GM23248 (cell line): ENCODE data around the gene KCNG2. TPM values are rescaled to one million over a fixed set of nuclear protein-coding genes. Genes with fewer than 3 reads are reported as not detected.

Source experiments
- DNase-seq: peaks from one replicate; pipeline ENCODE4 v3.0.0-alpha.2; 2015
- H2AFZ ChIP-seq: fragments of 200-600 bp; sonication (generic); 2 replicates; pipeline ENCODE4 v1.6.1; 2016; ENCODE audit warnings: antibody characterized with exemption
- H3F3A ChIP-seq: fragments of 200-600 bp; sonication (generic); 2 replicates; pipeline ENCODE4 v1.6.1; 2016; ENCODE audit warnings: mild to moderate bottlenecking, antibody characterized with exemption, mixed run types; ENCODE audit not compliant: insufficient read depth
- H3K27ac ChIP-seq: fragments of 200-600 bp; sonication (generic); 2 replicates; pipeline ENCODE4 v1.5.1; 2016; ENCODE audit warnings: mild to moderate bottlenecking
- H3K27me3 ChIP-seq: fragments of 200-600 bp; sonication (generic); replicated peaks from 2 replicates; pipeline ENCODE4 v1.6.1; 2016; ENCODE audit warnings: mild to moderate bottlenecking; ENCODE audit not compliant: insufficient read depth
- H3K36me3 ChIP-seq: fragments of 200-600 bp; sonication (generic); 2 replicates; pipeline ENCODE4 v1.6.1; 2016; ENCODE audit warnings: low read depth, mild to moderate bottlenecking
- H3K4me1 ChIP-seq: fragments of 200-600 bp; sonication (generic); 2 replicates; pipeline ENCODE4 v1.6.1; 2016; ENCODE audit warnings: mild to moderate bottlenecking; ENCODE audit not compliant: insufficient read depth
- H3K4me2 ChIP-seq: fragments of 200-600 bp; sonication (generic); one replicate; pipeline ENCODE4 v1.6.1; 2016; ENCODE audit warnings: mild to moderate bottlenecking; ENCODE audit not compliant: unreplicated experiment
- H3K4me3 ChIP-seq: fragments of 200-600 bp; sonication (generic); 2 replicates; pipeline ENCODE4 v1.5.1; 2016; ENCODE audit warnings: mild to moderate bottlenecking
- H3K79me2 ChIP-seq: fragments of 200-600 bp; sonication (generic); 2 replicates; pipeline ENCODE4 v1.6.1; 2016; ENCODE audit warnings: mild to moderate bottlenecking; ENCODE audit not compliant: insufficient read depth
- H3K9ac ChIP-seq: fragments of 200-600 bp; sonication (generic); 2 replicates; pipeline ENCODE4 v1.6.1; 2016; ENCODE audit warnings: mild to moderate bottlenecking
- H3K9me2 ChIP-seq: fragments of 200-600 bp; sonication (generic); 2 replicates; pipeline ENCODE4 v1.6.1; 2016; ENCODE audit warnings: mixed run types, mild to moderate bottlenecking, moderate library complexity; ENCODE audit not compliant: insufficient read depth
- H3K9me3 ChIP-seq: fragments of 200-600 bp; sonication (generic); one replicate; pipeline ENCODE4 v1.6.1; 2017; ENCODE audit warnings: low read depth
- H4K20me1 ChIP-seq: fragments of 200-600 bp; sonication (generic); 2 replicates; pipeline ENCODE4 v1.6.0; 2016; ENCODE audit not compliant: insufficient read depth
- EZH2 ChIP-seq: fragments of 200-600 bp; sonication (generic); IDR thresholded peaks from 2 replicates; pipeline ENCODE4 v1.6.1; 2018; ENCODE audit warnings: antibody characterized with exemption, mild to moderate bottlenecking; ENCODE audit not compliant: insufficient read depth, poor library complexity, severe bottlenecking
- EZH2phosphoT487 ChIP-seq: fragments of 200-600 bp; sonication (generic); IDR thresholded peaks from 2 replicates; pipeline ENCODE4 v1.6.1; 2018; ENCODE audit warnings: antibody characterized with exemption, moderate library complexity, mild to moderate bottlenecking, low read depth; ENCODE audit not compliant: insufficient read depth
- WGBS, 2 experiments: methylation state at CpG; one replicate each; pipeline ENCODE4 v1.1.6; 2015 to 2017; ENCODE audit warnings: low lambda C conversion rate in 2 of 2, low coverage in 1 of 2; ENCODE audit errors: missing lambda C conversion rate in 2 of 2; 5-methylcytosine and 5-hydroxymethylcytosine counted together
- in situ Hi-C: fragments of 300-500 bp; cut with MboI; formaldehyde crosslinking; loops from 2 replicates; pipeline ENCODE4 v1.15.0; 2020
- polyA plus RNA-seq: library from polyadenylated mRNA; unstranded; fragments of >200 nt; fragmentation: Nextera tagmentation; extraction: Ambion mirVana; gene quantifications from 2 replicates; pipeline ENCODE4 v1.2.1, GENCODE V29; 2016
- total RNA-seq: library from RNA; depleted of rRNA; stranded (reverse); fragments of >200 nt; shearing (Covaris generic); gene quantifications from 2 replicates; pipeline ENCODE4 v1.2.3, GENCODE V29; 2014

KCNG2 gene
- total and polyA plus RNA-seq, 2 experiments from 2014 or later, result not detected

DNA sequence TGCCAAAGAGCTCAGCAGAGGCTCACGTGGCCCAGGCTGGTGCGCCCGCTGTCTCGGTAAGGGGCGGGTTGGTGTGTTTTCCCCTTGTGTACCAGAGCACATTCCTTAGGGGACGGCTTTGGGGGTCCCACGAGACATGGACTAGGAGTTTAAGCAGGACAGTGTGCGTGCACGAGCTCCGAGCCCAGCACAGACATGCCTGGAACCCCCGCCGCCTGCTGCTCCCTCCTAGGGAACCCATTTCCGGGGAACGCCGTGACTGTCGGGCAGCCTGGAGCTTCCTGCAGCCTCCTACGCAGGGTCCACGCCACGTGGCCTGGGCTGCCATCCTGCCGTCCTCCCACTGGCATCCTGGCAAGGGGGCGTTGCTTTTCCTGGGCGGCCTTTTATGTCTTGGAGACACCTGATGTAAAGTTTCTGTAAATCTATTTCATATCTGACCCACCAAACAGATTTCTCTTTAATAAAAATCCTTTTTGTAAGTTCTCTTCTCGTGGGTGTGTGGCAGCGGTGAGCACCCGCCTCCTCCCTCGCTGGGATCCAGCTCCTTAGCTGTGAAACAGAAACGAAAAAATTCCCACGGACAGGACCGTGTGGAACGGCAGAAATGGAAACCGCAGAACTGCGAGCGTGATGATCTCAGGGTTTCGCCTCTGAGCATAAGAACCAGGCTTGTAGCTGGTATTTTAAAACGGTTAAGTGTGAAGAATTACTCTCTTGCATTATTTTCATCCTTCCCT is 43.5 kb upstream of the KCNG2 start:
- H3K4me2 ChIP-seq, result no peak overlapping the region
- H3K36me3 ChIP-seq, result no peaks in the 10 kb centered on the region; the same call in 1 of the 2 replicates
- TF ChIP-seq EZH2, result no peak
- no peaks in the 10 kb centered on the region for H3F3A ChIP-seq
- WGBS, 2 experiments, result 96 to 97% methylated on average over 31 to 35 of the region's 35 CpGs
- in situ Hi-C loops, result no loop called here
- no peaks in the 10 kb centered on the region for H3K79me2 ChIP-seq
- no peaks in the 10 kb centered on the region for H3K27me3 ChIP-seq
- no peaks in the 10 kb centered on the region for H4K20me1 ChIP-seq
- H3K27ac ChIP-seq, result no peak overlapping the region
- H3K4me3 ChIP-seq, result no peak overlapping the region
- H3K9me2 ChIP-seq, result no peaks in the 10 kb centered on the region
- H3K9ac ChIP-seq, result no peak overlapping the region
- peaks cover 3% of the 10 kb centered on the region for H3K9me3 ChIP-seq
- no peak overlapping the region for H2AFZ ChIP-seq
- DNase-seq, result no peak
- H3K4me1 ChIP-seq, result no peaks in the 10 kb centered on the region

DNA sequence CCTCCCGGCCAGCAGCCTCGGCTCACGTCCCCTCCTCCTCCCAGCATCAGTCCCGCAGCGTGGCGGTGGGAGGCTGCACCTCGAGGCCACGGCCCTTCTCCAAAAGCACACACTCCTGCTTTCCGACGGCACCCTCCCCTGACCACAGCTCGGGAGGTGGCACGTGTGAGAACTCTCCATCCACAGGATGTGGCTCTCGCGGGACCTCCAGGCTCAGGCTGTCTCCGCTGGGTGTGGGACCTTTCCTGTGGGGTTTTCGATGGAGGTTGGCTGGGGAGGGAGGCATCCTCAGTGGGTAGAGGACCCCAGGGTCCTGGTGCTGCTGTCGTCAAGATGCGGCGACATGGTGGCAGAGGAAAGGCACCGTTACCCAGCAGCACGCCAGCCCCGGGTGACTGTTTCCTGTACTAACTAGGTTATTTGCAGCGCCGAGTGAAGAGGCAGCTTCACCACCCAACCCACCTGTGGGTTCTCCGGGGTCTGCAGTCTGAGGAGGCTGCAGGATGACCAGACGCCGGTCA is 42.8 kb upstream of the KCNG2 start:
- in situ Hi-C loops, result no loop called here

DNA sequence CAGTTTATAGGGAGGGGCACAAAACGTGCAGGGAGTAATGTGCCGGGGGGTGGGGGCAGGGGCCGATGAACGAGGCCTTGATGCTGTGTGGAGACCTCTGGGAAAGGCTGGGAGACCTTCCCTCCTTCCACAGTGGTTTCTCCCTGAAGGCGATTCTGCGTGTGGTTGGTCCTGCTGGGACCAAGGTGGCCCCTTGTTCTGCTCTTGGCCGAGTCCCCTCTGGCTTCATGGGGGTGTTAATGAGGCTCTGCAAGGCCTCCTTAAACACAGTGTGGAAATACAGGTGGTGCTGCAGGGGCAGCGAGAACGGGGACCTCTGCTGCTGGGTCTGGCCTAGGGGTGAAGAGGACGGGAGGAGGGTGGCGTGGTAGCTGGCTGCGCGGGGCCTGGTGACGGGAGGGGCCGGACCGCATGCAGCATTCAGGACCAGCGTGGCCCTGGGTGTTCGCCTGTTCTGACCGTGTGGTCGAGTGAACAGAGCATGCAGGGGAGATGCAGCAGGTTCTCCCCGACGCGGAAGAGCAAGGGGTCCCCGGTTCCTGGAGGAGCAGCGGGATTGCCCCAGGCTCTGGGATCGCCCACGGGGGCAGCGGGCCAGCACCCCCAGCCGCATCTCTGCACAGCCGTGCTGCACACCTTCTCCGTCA is 42.1 kb upstream of the KCNG2 start:
- no peak overlapping the region for H2AFZ ChIP-seq
- in situ Hi-C loops, result no loop called here
- TF ChIP-seq EZH2, result no peak
- TF ChIP-seq EZH2phosphoT487, result no peak
- no peaks in the 10 kb centered on the region for H3F3A ChIP-seq
- no peak overlapping the region for H3K9ac ChIP-seq
- no peaks in the 10 kb centered on the region; the same call in 1 of the 2 replicates for H3K36me3 ChIP-seq
- no peaks in the 10 kb centered on the region for H3K27me3 ChIP-seq
- H3K79me2 ChIP-seq, result no peaks in the 10 kb centered on the region
- peaks cover 3% of the 10 kb centered on the region for H3K9me3 ChIP-seq
- H3K27ac ChIP-seq, result no peak overlapping the region
- H4K20me1 ChIP-seq, result no peaks in the 10 kb centered on the region
- no peaks in the 10 kb centered on the region for H3K4me1 ChIP-seq
- 94 to 96% methylated on average over 24 to 30 of the region's 31 CpGs for WGBS, 2 experiments
- H3K4me3 ChIP-seq, result no peak overlapping the region
- no peak overlapping the region for H3K4me2 ChIP-seq
- DNase-seq, result no peak
- no peaks in the 10 kb centered on the region for H3K9me2 ChIP-seq

More for the DNA sequence above, 42.8 kb upstream of the KCNG2 start:
- no peak overlapping the region for H3K4me2 ChIP-seq
- no peak overlapping the region for H3K9ac ChIP-seq
- H2AFZ ChIP-seq, result no peak overlapping the region
- WGBS, 2 experiments, result 97 to 99% methylated on average over 22 to 27 of the region's 27 CpGs
- no peaks in the 10 kb centered on the region for H4K20me1 ChIP-seq
- TF ChIP-seq EZH2phosphoT487 (no peak), EZH2 (no peak)
- peaks cover 3% of the 10 kb centered on the region for H3K9me3 ChIP-seq
- H3K9me2 ChIP-seq, result no peaks in the 10 kb centered on the region
- H3K4me3 ChIP-seq, result no peak overlapping the region
- H3K27ac ChIP-seq, result no peak overlapping the region
- no peak for DNase-seq
- no peaks in the 10 kb centered on the region for H3K79me2 ChIP-seq
- no peaks in the 10 kb centered on the region for H3K27me3 ChIP-seq
- no peaks in the 10 kb centered on the region for H3F3A ChIP-seq
- no peaks in the 10 kb centered on the region for H3K4me1 ChIP-seq
- no peaks in the 10 kb centered on the region; the same call in 1 of the 2 replicates for H3K36me3 ChIP-seq

DNA sequence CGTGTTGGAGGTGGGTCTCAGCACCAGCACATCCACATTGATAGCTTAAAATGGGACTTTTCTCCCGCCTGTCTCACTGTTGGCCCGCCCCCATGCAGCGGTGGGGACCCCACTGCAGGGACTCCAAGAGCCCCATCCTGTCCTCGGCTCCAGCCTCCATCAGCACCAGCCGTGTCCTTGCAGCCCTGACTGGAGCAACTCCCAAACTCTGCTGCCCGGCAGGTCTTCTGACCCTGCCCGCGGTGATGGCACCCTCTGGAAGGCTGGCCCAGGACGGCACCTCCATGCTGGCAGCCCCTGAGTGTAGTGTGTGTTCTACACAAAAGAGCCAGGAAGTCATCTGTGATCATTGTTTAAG is 41.6 kb upstream of the KCNG2 start:
- H3K9me3 ChIP-seq, result peaks cover 3% of the 10 kb centered on the region
- H3K9ac ChIP-seq, result no peak overlapping the region
- H2AFZ ChIP-seq, result no peak overlapping the region
- no peak overlapping the region for H3K4me3 ChIP-seq
- no peaks in the 10 kb centered on the region; the same call in 1 of the 2 replicates for H3K36me3 ChIP-seq
- no peak for DNase-seq
- WGBS, 2 experiments, result 92 to 95% methylated on average over 9 to 10 of the region's 10 CpGs
- no peak for TF ChIP-seq EZH2
- no peak for TF ChIP-seq EZH2phosphoT487
- no peaks in the 10 kb centered on the region for H4K20me1 ChIP-seq
- no peak overlapping the region for H3K27ac ChIP-seq
- H3K27me3 ChIP-seq, result no peaks in the 10 kb centered on the region
- no peaks in the 10 kb centered on the region for H3K9me2 ChIP-seq
- in situ Hi-C loops, result no loop called here
- no peaks in the 10 kb centered on the region for H3F3A ChIP-seq
- no peaks in the 10 kb centered on the region for H3K4me1 ChIP-seq
- H3K4me2 ChIP-seq, result no peak overlapping the region
- H3K79me2 ChIP-seq, result no peaks in the 10 kb centered on the region
